Activated B cell treated with CpG ODN at 0.5 μM for 24 hours (primary cell): ENCODE data around the gene TCF23. TPM values are rescaled to one million over a fixed set of nuclear protein-coding genes. Genes with fewer than 3 reads are reported as not detected.

Experiments used
- ATAC-seq: fragments of 200-7000 bp; cut with Tn5 transposase; one replicate; pipeline ENCODE4 v1.10.0; 2021; ENCODE audit warnings: low read depth, mild to moderate bottlenecking, moderate library complexity
- CTCF ChIA-PET: fragments of 350-600 bp; sonication (Branson Sonifier 250); formaldehyde crosslinking; loops from one replicate; lab custom pipeline; 2021; ENCODE audit warnings: antibody characterized with exemption; lab: Charles Lee
- POLR2A ChIA-PET: fragments of 350-600 bp; sonication (Branson Sonifier 250); formaldehyde crosslinking; loops from one replicate; lab custom pipeline; 2021; ENCODE audit warnings: antibody characterized with exemption; lab: Charles Lee
- DNase-seq: peaks from one replicate; pipeline ENCODE4 v3.0.0; 2022
- H3K27ac Mint-ChIP-seq: one replicate; pipeline ENCODE4 v1.8.0; 2020; ENCODE audit warnings: mixed read lengths
- H3K27me3 Mint-ChIP-seq: one replicate; pipeline ENCODE4 v1.8.0; 2021; ENCODE audit warnings: mixed read lengths
- H3K36me3 Mint-ChIP-seq: one replicate; pipeline ENCODE4 v1.8.0; 2021; ENCODE audit warnings: low read depth, mixed read lengths
- H3K4me1 Mint-ChIP-seq: one replicate; pipeline ENCODE4 v1.8.0; 2021; ENCODE audit warnings: mixed read lengths
- H3K4me3 Mint-ChIP-seq: one replicate; pipeline ENCODE4 v1.8.0; 2020; ENCODE audit warnings: mild to moderate bottlenecking, mixed read lengths
- H3K9me3 Mint-ChIP-seq: one replicate; pipeline ENCODE4 v1.8.0; 2020; ENCODE audit warnings: mixed read lengths
- CTCF ChIP-seq: fragments of 200-600 bp; IDR thresholded peaks from one replicate; pipeline ENCODE4 v1.8.0; 2022; ENCODE audit warnings: antibody characterized with exemption, mild to moderate bottlenecking
- intact Hi-C: fragments of 100-400 bp; cut with micrococcal nuclease; formaldehyde crosslinking; loops from one replicate; pipeline ENCODE4 v1.15.1; 2024
- total RNA-seq: library from RNA; stranded (reverse); gene quantifications from 2 replicates; pipeline ENCODE4 v1.2.3, GENCODE V29; 2022

Gene TCF23
- total RNA-seq, 1 donor from 2014 or later = 0.07 TPM

DNA sequence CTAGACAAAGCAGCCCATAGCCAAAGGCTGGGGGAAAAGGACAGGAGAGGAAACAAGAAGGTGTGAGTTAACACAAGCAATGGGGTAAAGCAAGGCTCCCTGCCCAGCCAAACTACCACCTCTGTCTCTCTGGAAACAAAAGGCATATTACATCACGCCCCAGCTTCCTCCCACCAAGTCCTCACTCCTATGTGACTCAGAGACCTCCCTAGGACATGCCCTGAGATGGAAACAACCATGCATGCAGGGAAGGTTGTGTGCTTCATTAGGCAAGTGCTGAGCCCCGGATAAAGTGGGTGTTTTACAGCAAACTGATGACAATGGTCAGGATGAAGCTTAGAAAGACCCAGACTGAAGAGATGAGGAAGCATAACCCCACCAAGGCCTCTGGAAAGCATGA, 54.0 kb downstream of the TCF23 start:
- POLR2A ChIA-PET = interaction anchor here (2.1 kb wide), 1 partner anchor 9 kb away, joined by 6 read pairs; the partner anchor contains the start of genes ATRAID and SLC5A6
- CTCF ChIA-PET = no interaction called here
- TF ChIP-seq CTCF = no peak
- intact Hi-C loops = no loop called here
- no peak for ATAC-seq
- DNase-seq = no peak
- H3K4me1 Mint-ChIP-seq = no peaks in the 10 kb centered on the region
- peaks cover 84% of the 10 kb centered on the region for H3K36me3 Mint-ChIP-seq
- no peaks in the 10 kb centered on the region for H3K9me3 Mint-ChIP-seq
- H3K27me3 Mint-ChIP-seq = no peaks in the 10 kb centered on the region
- H3K27ac Mint-ChIP-seq = no peak overlapping the region
- no peak overlapping the region for H3K4me3 Mint-ChIP-seq

DNA sequence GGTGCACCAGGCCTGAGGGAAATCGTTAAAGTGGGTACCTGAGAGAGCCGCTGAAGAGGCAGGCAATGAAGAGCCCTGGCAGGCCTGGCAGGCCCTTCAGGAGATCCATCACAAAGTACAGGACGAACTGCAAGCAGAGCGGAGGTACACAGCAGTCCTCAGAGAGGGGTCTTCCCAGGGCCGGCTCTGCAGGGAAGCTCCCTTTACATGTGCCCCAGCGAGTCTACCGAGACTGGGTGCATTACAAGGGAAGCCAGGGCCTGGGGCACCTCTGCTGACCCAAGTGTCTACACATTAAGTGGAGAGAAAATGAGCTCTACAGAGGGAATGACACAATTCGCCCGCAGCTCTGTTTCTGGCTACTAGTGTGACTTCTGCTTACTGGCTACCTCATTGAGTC, 54.9 kb downstream of the TCF23 start:
- Mint-ChIP-seq H3K27ac (no peak overlapping the region), H3K36me3 (peaks cover 91% of the 10 kb centered on the region), H3K27me3 (no peaks in the 10 kb centered on the region), H3K4me3 (no peak overlapping the region), H3K9me3 (no peaks in the 10 kb centered on the region), H3K4me1 (no peaks in the 10 kb centered on the region)
- DNase-seq (no peak), ATAC-seq (no peak)
- intact Hi-C loops = no loop called here
- ChIA-PET POLR2A (interaction anchor here (2.1 kb wide), 1 partner anchor 8 kb away, joined by 6 read pairs; the partner anchor contains the start of genes ATRAID and SLC5A6), CTCF (no interaction called here)
- TF ChIP-seq CTCF = no peak

DNA sequence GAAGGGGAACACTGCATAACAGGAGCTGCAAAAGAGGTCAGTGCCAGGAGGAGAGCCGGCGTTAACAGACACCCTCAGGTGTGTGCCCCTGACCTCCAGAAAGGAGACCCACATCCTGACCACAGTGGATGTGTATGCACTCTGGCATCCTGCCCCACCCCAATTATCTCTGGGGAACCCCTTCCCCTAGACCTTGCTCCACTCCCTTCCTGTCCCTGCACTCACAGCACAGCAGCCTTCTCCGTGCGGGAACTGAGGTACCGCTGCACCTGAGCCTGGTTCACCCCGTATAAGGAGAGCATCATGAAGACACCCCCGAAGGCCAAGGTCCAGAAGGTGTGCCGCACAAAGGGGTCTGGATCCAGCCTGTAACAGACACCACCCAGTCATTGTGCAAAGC, 55.8 kb downstream of the TCF23 start:
- no peak for DNase-seq
- Mint-ChIP-seq H3K36me3 (peaks cover 92% of the 10 kb centered on the region), H3K4me1 (no peaks in the 10 kb centered on the region), H3K9me3 (no peaks in the 10 kb centered on the region), H3K27me3 (no peaks in the 10 kb centered on the region), H3K4me3 (no peak overlapping the region), H3K27ac (no peak overlapping the region)
- intact Hi-C loops = no loop called here
- no peak for TF ChIP-seq CTCF
- no peak for ATAC-seq
- ChIA-PET POLR2A (no interaction called here), CTCF (no interaction called here)

GRCh38 chr2:27205206-27205605, 56.4 kb downstream of the TCF23 start:
- TF ChIP-seq CTCF = no peak
- Mint-ChIP-seq H3K27me3 (no peaks in the 10 kb centered on the region), H3K36me3 (peaks cover 91% of the 10 kb centered on the region), H3K27ac (no peak overlapping the region), H3K9me3 (no peaks in the 10 kb centered on the region), H3K4me3 (no peak overlapping the region), H3K4me1 (peaks cover 4% of the 10 kb centered on the region)
- no peak for ATAC-seq
- intact Hi-C loops = no loop called here
- no peak for DNase-seq
- CTCF ChIA-PET = no interaction called here
- POLR2A ChIA-PET = no interaction called here

DNA sequence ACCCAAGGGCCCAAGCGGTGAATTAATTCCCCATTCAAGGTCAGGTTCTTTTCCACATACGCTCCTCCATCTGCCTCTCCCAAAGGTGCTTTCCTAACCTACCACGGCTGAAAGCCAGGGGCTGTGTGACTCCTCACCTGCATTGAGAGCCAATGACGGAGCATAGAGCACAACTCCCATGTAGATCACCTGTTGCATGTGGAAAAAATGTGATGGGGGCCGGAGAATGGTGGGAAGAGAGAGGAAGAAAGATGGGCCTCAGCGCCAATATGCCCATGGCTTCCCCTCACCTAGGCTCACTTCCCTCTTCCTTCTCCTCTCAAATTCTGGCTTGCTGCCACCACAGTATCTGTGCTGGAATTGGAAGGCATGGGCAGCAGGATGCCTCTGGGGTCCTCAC, 57.5 kb downstream of the TCF23 start:
- TF ChIP-seq CTCF = no peak
- H3K4me3 Mint-ChIP-seq = no peak overlapping the region
- H3K27me3 Mint-ChIP-seq = no peaks in the 10 kb centered on the region
- H3K36me3 Mint-ChIP-seq = peaks cover 83% of the 10 kb centered on the region
- ATAC-seq = no peak
- peaks cover 8% of the 10 kb centered on the region for H3K4me1 Mint-ChIP-seq
- intact Hi-C loops = no loop called here
- ChIA-PET CTCF (no interaction called here), POLR2A (no interaction called here)
- H3K9me3 Mint-ChIP-seq = no peaks in the 10 kb centered on the region
- no peak overlapping the region for H3K27ac Mint-ChIP-seq
- DNase-seq = no peak

Other genes starting within 250 kb of the TCF23 start
- gene MAPRE3, start 178.4 kb upstream of the TCF23 start, total RNA-seq = 4.6 and 6.3 TPM in 2 replicates
- gene TMEM214, start 116.0 kb upstream of the TCF23 start, total RNA-seq = 84.4 and 92.1 TPM in 2 replicates
- 14.9 and 15.2 TPM in 2 replicates for gene AGBL5, start 97.3 kb upstream of the TCF23 start, total RNA-seq
- gene OST4, start 77.3 kb upstream of the TCF23 start, total RNA-seq = 243 and 265 TPM in 2 replicates
- gene EMILIN1, start 70.4 kb upstream of the TCF23 start, total RNA-seq = 0.29 and 0.69 TPM in 2 replicates
- gene KHK, start 62.2 kb upstream of the TCF23 start, total RNA-seq = 2.2 and 2.6 TPM in 2 replicates
- 0.17 and 0.31 TPM in 2 replicates for gene CGREF1, start 29.9 kb upstream of the TCF23 start, total RNA-seq
- 0.20 and 1.1 TPM in 2 replicates for gene ABHD1, start 25.2 kb upstream of the TCF23 start, total RNA-seq
- gene PREB, start 14.4 kb upstream of the TCF23 start, total RNA-seq = 38.6 and 38.7 TPM in 2 replicates
- gene PRR30, start 9.6 kb upstream of the TCF23 start, total RNA-seq = not detected in 2 replicates
- gene ATRAID, start 63.0 kb downstream of the TCF23 start, total RNA-seq = 73.9 and 77.2 TPM in 2 replicates
- gene SLC5A6, start 63.3 kb downstream of the TCF23 start, total RNA-seq = 53.2 and 69.9 TPM in 2 replicates
- gene CAD, start 68.4 kb downstream of the TCF23 start, total RNA-seq = 55.9 and 64.1 TPM in 2 replicates
- 0.12 and 0.27 TPM in 2 replicates for gene SLC30A3, start 114.0 kb downstream of the TCF23 start, total RNA-seq
- not detected in 2 replicates for gene DNAJC5G, start 126.4 kb downstream of the TCF23 start, total RNA-seq
- not detected in 2 replicates for gene TRIM54, start 133.4 kb downstream of the TCF23 start, total RNA-seq
- 1.0 and 1.2 TPM in 2 replicates for gene UCN, start 159.4 kb downstream of the TCF23 start, total RNA-seq
- 78.1 and 98.3 TPM in 2 replicates for gene MPV17, start 174.1 kb downstream of the TCF23 start, total RNA-seq
- 91.7 and 119 TPM in 2 replicates for gene GTF3C2, start 207.8 kb downstream of the TCF23 start, total RNA-seq
- 43.3 and 49.9 TPM in 2 replicates for gene EIF2B4, start 221.3 kb downstream of the TCF23 start, total RNA-seq
- 124 and 128 TPM in 2 replicates for gene SNX17, start 221.6 kb downstream of the TCF23 start, total RNA-seq
- gene ZNF513, start 231.7 kb downstream of the TCF23 start, total RNA-seq = 30.1 and 32.8 TPM in 2 replicates